ENCODE measurements around the gene PTP4A2.
"Not testable (repeated sequence)": the region's sequence is repeated elsewhere in the genome, so short reads cannot be mapped to it uniquely, and the experiment has no call there.

Gene PTP4A2

DNA sequence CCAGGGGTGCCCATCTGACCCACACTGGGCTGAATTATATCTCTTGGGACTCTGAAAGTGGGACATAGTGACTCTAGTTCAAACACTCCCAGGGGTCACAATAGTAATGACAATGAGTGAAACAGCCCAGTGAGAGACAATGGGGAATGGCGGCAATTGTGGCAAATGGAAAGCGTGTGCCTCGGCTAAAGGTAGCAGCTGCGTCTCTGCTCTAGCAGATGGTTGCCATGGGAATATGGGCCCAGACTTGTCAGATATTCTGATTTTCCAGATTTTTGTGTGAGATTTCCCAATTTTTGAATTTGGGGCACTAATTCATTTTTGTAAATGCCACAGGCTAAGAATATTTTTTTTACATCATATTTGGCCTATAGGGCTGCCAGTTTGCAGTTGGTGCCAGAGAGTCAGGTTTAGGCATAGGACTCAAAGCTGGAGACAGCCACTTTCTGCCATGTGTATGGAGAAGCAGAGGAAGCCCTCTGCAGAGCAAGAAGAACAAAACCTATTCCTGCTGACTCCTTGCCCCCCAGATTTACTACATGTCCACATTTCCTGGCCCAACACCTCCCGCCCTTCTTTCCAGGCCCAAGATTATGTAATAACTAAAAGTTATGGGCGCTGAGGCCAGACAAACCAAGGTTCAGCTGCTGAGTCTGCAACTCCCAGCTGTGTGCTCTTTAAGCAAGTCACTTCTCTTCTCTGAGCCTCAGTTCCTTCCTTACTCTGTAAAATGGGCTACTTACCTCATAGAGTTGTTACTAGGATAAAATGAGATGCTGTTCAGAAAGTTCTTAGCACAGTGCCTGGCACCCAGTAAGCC, 21.6 kb upstream of the PTP4A2 start:
- no peak for ATAC-seq (ENCODE audit: low read depth)
- DNase-seq (ENCODE audit: low spot score in 2 of 2), result no peak
- no peaks in the 10 kb centered on the region for H3K27me3 Mint-ChIP-seq
- no peak overlapping the region for H3K27ac Mint-ChIP-seq
- no peak overlapping the region for H3K4me3 Mint-ChIP-seq
- no peaks in the 10 kb centered on the region for H3K9me3 Mint-ChIP-seq
- H3K36me3 Mint-ChIP-seq, result no peaks in the 10 kb centered on the region
- peaks cover 31% of the 10 kb centered on the region for H3K4me1 Mint-ChIP-seq

DNA sequence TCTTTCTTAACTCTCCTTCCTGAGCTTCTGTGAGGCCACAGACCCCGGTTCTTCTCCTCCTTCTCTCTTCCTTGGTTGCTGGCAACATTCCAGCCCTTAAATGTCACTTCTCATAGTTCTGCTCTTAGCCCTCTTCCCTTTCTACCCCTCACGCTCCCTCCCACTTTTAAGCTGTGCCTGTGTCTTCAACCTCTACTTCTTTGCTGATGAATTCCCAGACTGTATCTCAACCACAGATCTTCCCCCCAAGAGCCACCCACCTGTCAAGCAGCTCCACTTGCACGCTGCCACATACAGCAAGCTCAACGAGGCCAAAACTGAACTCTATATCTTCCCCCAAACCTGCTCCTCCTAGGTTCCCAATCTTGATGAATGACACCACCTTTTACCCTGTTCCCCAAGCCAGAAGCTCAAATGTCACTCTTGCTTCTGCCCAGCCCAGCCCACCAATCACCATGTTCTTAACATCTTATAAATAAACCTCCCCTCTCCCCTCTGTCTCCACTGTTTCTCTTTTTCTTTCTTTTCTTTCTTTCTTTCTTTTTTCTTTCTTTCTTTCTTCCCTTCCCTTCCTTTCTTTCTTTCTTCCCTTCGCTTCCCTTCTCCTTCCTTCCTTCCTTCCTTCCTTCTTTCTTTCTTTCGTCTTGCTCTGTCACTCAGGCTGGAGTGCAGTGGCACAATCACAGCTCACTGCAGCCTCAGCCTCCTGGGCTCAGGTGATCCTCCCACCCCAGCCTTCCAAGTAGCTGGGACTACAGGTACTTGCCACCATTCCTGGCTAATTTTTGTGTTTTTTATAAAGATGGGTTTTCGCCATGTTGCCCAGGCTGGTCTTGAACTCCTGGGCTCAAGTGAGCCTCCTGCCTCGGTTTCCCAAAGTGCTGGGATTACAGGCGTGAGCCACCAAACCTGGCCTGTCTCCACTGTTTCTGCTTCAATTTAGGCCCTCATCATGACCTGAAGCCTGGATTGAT, 19.8 kb upstream of the PTP4A2 start:
- Mint-ChIP-seq H3K27ac (peak overlapping the region; percentile 52), H3K27me3 (no peaks in the 10 kb centered on the region), H3K4me3 (peak overlapping the region; percentile 11), H3K4me1 (peaks cover 32% of the 10 kb centered on the region), H3K9me3 (no peaks in the 10 kb centered on the region), H3K36me3 (no peaks in the 10 kb centered on the region)
- DNase-seq (ENCODE audit: low spot score in 2 of 2), result no peak
- ATAC-seq (ENCODE audit: low read depth), result no peak

DNA sequence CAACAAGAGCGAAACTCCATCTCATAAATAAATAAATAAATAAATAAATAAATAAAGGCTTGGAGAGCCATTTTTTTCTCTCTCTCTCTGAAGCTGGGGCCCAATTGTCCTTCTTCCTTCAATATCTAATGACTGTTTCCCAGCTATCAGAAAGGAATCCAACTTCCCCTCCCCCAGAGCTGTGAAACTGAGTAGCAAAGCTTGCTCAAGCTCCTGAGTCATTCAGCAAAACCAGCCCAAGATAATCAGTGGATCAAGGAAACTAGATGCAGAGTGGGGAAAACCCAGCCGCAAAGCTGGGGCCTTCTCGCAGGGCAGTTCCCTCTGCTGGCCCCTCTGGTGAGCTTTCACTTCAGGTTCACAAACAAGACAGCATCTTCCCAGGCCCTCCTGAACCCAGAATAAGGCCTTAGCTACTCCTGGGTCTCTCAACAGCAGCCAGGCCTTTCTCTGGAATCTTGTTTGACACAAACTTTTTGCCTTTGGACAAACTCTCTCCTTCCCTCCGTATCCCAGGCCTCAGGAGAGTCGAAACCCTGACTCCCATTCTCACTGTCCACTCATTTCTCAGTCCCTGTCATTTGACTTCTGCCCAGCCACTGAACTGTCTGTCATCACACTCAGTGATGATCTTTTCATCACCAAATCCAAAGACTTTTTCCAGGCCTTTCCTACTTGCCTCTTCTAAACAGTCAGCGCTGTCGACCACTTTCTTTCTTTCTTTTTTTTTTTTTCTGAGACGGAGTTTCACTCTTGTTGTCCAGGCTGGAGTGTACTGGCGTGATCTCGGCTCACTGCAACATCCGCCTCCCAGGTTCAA, 18.0 kb upstream of the PTP4A2 start:
- DNase-seq (ENCODE audit: low spot score in 2 of 2) (peak; percentile 41 to 64), ATAC-seq (ENCODE audit: low read depth) (peak; percentile 99)
- H3K9me3 Mint-ChIP-seq, result no peaks in the 10 kb centered on the region
- peak overlapping the region; percentile 43 for H3K4me3 Mint-ChIP-seq
- H3K4me1 Mint-ChIP-seq, result peaks cover 27% of the 10 kb centered on the region
- no peaks in the 10 kb centered on the region for H3K27me3 Mint-ChIP-seq
- H3K27ac Mint-ChIP-seq, result peak overlapping the region; percentile 86
- no peaks in the 10 kb centered on the region for H3K36me3 Mint-ChIP-seq

DNA sequence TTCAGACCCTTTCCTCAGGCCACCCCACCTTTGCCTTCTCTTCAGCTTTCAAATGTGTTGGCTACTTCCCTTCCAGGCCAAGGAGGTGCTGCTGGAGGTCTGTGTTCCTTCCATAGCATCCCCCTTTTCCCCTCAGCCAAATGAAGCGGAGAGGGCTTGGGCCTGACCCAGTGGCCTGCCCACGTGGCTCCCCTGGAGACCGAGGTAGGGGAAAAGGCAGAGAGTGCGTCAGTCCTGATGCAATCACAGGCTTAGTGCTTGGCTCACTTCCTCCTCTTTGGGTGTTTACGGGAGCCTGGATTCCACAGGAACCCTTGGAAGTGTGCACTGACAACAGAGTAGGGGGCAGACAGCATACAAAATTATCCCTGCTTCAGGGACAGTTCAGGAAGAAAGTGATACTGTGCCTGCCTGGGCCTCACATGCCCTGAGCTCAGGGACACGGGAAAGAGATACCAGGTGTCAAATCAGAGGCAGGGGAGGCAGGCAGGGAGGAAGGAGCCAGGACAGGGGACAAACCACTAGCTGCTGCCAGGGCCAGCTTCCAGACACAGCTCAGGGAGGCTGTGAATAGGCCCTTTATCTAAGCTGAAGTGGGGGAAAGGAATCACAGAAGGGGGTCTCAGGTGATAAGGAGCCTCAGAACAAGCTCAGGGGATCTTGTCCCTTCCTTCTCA, 16.6 kb upstream of the PTP4A2 start:
- DNase-seq (ENCODE audit: low spot score in 2 of 2) (no peak), ATAC-seq (ENCODE audit: low read depth) (no peak)
- no peaks in the 10 kb centered on the region for H3K36me3 Mint-ChIP-seq
- no peaks in the 10 kb centered on the region for H3K27me3 Mint-ChIP-seq
- H3K4me3 Mint-ChIP-seq, result no peak overlapping the region
- no peaks in the 10 kb centered on the region for H3K9me3 Mint-ChIP-seq
- peak overlapping the region; percentile 67 for H3K27ac Mint-ChIP-seq
- peaks cover 27% of the 10 kb centered on the region for H3K4me1 Mint-ChIP-seq

DNA sequence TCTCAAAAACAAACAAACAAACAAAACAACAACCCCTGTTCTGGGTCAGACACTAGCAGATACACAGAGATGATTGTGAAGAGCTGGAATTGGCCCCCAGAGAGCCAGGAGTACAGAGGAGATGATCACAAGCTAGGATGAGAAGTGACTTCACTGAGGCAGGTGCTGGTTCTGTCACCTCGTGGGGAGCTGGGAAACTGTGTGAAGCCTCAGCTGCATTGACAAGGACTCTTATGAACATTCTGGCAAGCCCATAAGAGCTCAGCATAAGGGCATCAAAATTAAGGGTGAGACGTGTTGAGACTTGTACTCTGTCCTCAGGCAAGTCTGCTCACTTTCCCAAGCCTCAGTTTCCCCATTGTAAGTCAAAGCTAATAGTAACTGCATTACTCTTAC, 14.7 kb upstream of the PTP4A2 start:
- no peaks in the 10 kb centered on the region for H3K27me3 Mint-ChIP-seq
- DNase-seq (ENCODE audit: low spot score in 2 of 2) (no peak), ATAC-seq (ENCODE audit: low read depth) (no peak)
- H3K36me3 Mint-ChIP-seq, result no peaks in the 10 kb centered on the region
- H3K4me3 Mint-ChIP-seq, result no peak overlapping the region
- H3K4me1 Mint-ChIP-seq, result peaks cover 22% of the 10 kb centered on the region
- H3K9me3 Mint-ChIP-seq, result no peaks in the 10 kb centered on the region
- peak overlapping the region; percentile 22 for H3K27ac Mint-ChIP-seq

DNA sequence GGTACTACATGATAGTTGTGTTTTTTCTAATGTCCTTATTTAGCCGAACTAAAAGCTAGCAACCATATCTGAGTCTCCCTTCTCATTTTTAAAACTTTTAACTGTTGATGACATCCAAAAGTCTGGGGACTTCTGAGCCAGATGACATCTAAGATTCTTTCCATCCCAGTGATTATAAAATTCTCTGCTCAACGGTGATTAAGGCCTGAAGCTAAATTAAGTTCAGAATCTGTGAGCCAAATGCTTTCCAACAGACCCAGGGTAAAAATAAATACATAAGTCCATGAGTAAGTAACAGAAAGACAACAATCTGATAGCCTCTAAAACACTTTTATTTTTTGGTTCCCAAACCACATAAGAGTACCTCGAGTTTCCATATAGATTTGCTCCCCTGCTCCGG, 13.1 kb upstream of the PTP4A2 start:
- H3K4me3 Mint-ChIP-seq, result no peak overlapping the region
- DNase-seq (ENCODE audit: low spot score in 2 of 2) (no peak), ATAC-seq (ENCODE audit: low read depth) (no peak)
- no peaks in the 10 kb centered on the region for H3K9me3 Mint-ChIP-seq
- H3K27ac Mint-ChIP-seq, result no peak overlapping the region
- no peaks in the 10 kb centered on the region for H3K27me3 Mint-ChIP-seq
- H3K36me3 Mint-ChIP-seq, result no peaks in the 10 kb centered on the region
- peaks cover 16% of the 10 kb centered on the region for H3K4me1 Mint-ChIP-seq

DNA sequence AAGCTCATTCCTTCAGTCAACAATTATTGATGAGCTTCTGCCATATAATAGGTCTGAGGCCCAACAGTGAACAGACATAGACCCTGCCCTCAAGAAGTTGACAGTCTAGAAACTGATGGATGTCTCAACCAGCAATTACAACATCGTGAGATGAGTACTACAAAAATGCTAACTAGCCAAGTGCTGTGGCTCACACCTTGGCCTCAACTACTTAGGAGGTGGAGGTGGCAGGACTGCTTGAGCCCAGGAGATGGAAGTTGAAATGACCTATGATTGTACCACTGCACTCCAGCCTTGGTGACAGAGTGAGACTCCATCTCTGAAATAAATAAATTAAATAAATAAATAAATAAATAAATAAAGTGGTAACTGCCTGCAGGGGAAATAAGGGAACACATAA, 11.7 kb upstream of the PTP4A2 start:
- peaks cover 7% of the 10 kb centered on the region for H3K4me1 Mint-ChIP-seq
- H3K9me3 Mint-ChIP-seq, result no peaks in the 10 kb centered on the region
- no peak overlapping the region for H3K27ac Mint-ChIP-seq
- no peak overlapping the region for H3K4me3 Mint-ChIP-seq
- ATAC-seq (ENCODE audit: low read depth), result no peak
- no peaks in the 10 kb centered on the region for H3K27me3 Mint-ChIP-seq
- no peaks in the 10 kb centered on the region for H3K36me3 Mint-ChIP-seq
- no peak for DNase-seq (ENCODE audit: low spot score in 2 of 2)

DNA sequence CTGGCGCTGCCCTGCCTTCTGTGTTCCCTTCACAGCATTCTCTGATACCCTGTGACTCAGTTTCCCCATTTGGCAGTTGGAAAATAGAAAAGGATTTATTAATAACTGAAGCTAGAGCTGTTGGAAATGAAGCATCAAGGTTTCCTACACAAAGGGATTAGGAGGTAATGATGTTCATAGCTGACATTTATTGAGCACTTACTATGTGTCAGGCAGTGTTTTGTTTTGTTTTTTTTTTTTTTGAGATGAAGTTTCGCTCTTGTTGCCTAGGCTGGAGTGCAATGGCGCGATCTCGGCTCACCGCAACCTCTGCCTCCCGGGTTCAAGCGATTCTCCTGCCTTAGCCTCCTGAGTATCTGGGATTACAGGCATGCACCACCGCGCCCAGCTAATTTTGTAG, 7.5 kb upstream of the PTP4A2 start:
- Mint-ChIP-seq H3K4me1 (peaks cover 15% of the 10 kb centered on the region), H3K27ac (peak overlapping the region; percentile 28), H3K4me3 (peak overlapping the region; percentile 51)
- ATAC-seq (ENCODE audit: low read depth); H3K27me3 Mint-ChIP-seq; H3K9me3 Mint-ChIP-seq; DNase-seq (ENCODE audit: low spot score in 2 of 2); H3K36me3 Mint-ChIP-seq: not testable (repeated sequence)

DNA sequence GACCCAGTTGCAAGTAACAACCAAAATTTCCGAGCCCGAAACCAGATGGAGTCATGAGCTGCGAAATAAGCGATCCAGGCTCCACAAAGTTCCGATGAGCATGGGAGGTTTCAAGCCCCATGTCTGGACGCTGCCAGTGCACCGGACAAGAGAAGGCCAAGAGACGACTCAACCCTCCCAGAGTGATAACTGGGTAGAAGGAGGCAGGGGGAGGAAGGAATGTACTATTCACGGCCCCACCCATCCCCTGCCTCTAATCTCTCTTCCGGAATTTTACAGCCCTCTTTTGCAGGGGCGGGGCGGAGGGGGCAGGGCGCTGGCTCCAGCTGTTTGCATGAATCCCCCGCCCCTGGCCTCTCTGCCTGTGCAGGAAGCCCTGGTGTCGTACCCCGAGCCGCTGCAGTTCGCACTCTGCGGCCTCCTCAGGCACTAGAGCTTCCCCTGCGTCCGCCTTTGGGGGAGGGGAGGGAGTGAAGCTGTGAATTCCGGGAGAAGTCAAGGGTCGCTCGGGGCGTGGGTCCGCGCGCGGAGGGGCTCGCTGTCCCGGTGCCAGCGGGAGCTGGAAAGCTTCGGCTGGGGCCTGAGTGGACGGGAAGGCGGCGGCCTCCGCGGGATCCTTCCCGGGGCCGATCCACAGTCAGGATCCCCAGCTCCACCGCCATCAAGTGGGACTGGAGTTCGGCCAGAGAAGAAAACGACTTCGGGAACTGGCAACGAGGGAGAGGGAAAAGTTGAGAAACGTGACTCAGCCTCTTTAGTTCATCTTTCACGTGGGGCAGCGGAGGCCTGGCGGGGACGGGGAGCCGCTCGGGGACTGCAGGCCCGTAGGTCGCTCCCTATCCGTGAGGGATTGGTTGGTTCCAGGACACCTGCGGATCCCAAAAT, 6.3 kb upstream of the PTP4A2 start:
- Mint-ChIP-seq H3K36me3 (no peaks in the 10 kb centered on the region), H3K27me3 (no peaks in the 10 kb centered on the region), H3K4me3 (peak overlapping the region; percentile 91), H3K9me3 (no peaks in the 10 kb centered on the region), H3K4me1 (peaks cover 23% of the 10 kb centered on the region), H3K27ac (peak overlapping the region; percentile 89)
- DNase-seq (ENCODE audit: low spot score in 2 of 2) (peak; percentile 62 to 69), ATAC-seq (ENCODE audit: low read depth) (peak; percentile 79)

DNA sequence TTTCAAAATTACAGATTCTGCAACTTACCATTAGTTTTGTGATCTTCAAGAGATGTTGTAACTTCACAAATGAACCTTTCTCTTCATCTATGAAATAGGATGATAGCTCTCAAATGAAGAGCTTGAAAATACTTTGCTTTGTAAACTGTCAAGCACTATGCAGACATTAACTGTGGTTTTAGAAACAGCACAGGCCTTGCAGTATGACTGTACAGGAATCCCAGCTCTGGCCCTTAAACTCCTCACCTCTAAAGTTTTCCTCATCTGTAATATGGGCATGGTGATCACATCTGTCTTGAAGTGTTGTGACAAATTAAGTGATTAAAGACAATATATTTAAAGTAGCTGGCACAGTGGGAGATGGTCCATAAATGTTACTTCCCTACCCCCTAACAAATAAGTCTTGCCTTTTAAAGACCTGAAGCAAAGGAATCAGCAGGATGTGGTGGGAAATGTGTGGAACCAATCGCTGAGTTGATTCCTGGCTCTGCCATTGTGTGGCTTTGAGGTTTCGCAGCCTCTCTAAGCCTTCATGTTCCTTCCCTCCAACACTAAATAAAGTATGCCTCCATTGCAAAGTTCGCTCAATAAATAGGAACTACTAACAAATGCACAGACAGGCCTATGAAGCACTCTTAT, 5.5 kb upstream of the PTP4A2 start:
- H3K4me3 Mint-ChIP-seq, result peak overlapping the region; percentile 91
- H3K27ac Mint-ChIP-seq, result peak overlapping the region; percentile 89
- no peaks in the 10 kb centered on the region for H3K36me3 Mint-ChIP-seq
- H3K27me3 Mint-ChIP-seq, result no peaks in the 10 kb centered on the region
- ATAC-seq (ENCODE audit: low read depth), result peak; percentile 1
- no peaks in the 10 kb centered on the region for H3K9me3 Mint-ChIP-seq
- DNase-seq (ENCODE audit: low spot score in 2 of 2), result no peak
- peaks cover 25% of the 10 kb centered on the region for H3K4me1 Mint-ChIP-seq

DNA sequence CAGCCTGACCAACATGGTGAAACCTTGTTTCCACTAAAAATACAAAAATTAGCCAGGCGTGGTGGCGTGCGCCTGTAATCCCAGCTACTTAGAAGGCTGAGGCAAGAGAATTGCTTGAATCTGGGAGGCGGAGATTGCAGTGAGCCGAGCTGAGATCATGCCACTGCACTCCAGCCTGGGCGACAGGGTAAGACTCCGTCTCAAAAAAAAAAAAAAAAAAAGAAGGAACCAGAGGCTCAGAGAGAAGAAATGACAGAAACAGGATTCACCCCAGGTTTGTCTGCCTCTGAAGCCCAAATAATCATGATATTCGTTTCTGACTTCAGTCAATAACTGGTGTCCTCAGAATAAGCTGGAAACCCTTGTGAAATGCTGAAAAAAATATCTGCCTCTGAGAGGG, 3.9 kb upstream of the PTP4A2 start:
- not testable (repeated sequence) for ATAC-seq (ENCODE audit: low read depth); H3K36me3 Mint-ChIP-seq; H3K27me3 Mint-ChIP-seq; H3K9me3 Mint-ChIP-seq; DNase-seq (ENCODE audit: low spot score in 2 of 2)
- Mint-ChIP-seq H3K4me1 (peaks cover 30% of the 10 kb centered on the region), H3K27ac (peak overlapping the region; percentile 89), H3K4me3 (peak overlapping the region; percentile 61)

All from memory B cell (primary cell).